Airway epithelial cell (primary cell): ENCODE data around the gene SPACA7. TPM values are rescaled to one million over a fixed set of nuclear protein-coding genes. Genes with fewer than 3 reads are reported as not detected.

Experiments
- total RNA-seq: library from RNA; depleted of rRNA; stranded (reverse); fragments of >200 nt; gene quantifications from 2 replicates; pipeline ENCODE4 v1.2.3, GENCODE V29; 2015

Gene SPACA7, protein sequence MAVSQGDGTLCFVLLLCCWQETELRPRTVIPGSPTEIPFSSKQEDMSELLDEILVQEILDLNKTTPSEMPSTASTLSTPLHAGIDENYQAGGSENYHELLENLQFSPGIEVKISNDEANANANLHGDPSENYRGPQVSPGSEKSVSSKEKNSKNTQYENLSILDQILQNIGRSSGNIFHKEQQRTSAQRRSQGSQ
- not detected in 2 replicates for total RNA-seq

DNA sequence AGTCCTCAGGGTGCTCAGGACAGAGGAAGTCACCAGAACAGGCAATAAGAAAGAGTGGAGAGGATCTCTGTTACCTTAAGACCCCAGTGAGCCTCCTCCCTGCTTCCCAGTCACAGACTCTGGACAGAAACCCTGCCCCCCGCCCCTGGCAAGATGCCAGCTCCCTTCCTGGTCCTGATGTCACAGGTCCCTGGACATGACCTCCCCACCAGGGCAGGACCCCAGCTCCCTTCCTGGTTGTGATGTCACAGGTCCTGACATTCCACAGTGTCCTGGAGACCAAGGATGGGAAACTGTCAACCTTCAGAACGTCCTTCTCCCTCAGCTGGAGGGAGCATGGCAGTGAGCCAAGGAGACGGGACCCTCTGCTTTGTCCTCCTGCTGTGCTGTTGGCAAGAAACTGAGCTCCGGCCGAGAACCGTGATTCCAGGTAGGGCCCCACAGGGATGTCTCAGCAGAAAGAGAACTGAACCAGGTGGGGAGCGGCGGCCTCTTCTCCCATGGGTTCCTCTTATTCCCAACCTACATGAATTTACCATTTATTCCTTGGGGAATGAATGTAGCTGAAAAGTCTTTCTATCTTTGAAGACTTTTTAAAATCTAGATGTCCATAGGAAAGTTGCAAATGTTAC lies at the start of gene SPACA7:
TSS of gene SPACA7 (plus strand) at position 306 of the 632 bp plus-strand sequence. CDS start at position 337, 31 bp downstream.

Other genes with a start within 250 kb of the SPACA7 start
- 13.6 and 16.9 TPM in 2 replicates for gene TUBGCP3, start 211.8 kb downstream of the SPACA7 start, total RNA-seq